HG03103 (cell line): ENCODE data around the gene RETSAT.

Experiments
- ATAC-seq: cut with Tn5 transposase; IDR thresholded peaks from one replicate; pipeline ENCODE4 v1.9.1; 2021; ENCODE audit warnings: low read depth; ENCODE audit not compliant: unreplicated experiment

Gene RETSAT

DNA sequence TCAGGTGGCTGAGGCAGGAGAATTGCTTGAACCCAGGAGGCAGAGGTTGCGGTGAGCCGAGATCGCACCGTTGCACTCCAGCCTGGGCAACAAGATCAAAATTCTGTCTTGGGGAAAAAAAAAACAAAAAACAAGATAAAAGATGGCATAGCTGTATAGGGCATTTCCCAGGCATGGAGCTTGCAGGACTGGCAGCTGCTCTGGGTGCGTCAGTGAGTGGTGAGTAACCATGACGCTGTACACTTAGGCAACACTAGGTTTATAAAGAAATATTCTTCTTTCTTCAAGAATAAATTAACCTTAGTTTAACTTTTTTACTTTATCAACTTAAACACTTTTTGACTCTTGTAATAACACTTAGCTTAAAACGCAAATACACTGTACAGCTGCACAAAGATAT is 41.9 kb downstream of the RETSAT start:
- no peak for ATAC-seq

DNA sequence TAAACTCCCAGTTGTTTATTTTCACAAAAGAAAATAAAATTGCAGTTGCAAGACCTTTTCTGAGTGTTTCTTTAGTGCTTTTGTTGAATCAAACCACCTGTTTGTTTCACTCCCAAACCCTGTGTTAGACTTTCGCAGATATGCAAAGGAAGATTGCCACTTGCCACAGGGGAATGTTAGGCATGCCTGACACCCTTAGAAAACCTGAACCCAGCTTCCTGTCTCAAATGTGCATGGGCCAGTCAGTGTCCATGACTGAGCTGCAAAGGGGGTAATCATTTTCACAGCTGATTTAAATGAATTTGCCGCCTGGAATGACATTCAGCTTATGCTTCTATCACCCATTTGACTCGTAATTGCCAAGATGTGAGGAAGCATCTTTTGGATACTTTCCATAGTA is 44.0 kb downstream of the RETSAT start:
- ATAC-seq: no peak

DNA sequence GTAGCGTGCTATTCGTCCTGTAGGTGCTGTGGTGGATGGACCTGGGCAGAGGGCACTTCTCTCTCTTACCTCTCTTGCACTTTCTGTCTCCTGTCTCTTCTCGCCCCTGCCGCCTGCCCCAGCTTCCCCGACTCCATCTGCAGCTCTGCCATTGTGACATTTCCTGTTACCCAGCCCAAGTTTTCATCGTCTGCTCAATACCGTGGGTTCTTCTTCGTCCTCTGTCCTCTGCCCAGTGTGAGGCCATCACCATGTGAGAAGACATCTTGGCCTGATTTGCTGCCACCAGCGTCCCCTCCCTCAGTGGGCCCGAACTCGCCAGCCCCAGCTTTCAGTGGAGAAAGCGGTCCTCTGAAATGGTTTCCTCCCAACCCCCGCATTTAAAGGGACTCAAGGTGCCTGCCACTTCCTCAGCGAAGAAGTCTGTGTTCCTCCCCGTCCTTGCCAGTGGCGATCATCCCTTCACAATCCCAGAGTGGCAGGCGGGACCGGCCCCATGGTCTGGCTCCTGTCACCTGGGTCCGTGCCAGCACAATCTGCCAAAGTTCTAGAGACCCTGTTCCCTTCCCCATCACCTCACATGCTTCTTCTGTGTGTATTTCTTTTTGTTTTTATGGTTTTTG is 44.5 kb downstream of the RETSAT start:
- no peak for ATAC-seq

DNA sequence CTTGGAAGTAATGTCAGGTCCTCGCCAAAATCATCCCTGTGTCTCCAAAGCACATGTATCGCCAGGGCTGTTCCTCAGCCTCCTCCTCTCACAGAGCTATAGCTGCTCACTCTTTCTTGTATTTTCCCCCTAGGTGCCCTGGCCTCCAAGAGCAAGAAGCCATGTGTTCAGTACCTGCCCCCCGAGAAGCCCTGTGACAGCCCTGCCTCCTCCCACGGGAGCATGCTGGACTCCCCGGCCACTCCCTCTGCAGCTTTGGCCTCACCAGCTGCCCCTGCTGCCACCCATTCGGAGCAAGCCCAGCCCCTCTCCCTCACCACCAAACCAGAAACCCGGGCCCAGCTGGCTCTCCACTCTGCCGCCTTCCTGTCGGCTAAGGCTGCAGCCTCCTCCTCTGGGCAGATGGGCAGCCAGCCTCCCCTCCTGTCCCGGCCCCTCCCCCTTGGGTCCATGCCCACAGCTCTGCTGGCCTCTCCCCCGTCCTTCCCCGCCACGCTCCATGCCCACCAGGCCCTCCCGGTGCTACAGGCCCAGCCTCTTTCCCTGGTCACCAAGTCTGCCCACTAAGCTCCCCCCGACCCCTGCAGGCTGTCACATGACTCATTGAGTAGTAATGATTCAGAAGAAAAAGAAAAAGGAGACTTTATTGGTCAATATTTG is 45.3 kb downstream of the RETSAT start:
- no peak for ATAC-seq

DNA sequence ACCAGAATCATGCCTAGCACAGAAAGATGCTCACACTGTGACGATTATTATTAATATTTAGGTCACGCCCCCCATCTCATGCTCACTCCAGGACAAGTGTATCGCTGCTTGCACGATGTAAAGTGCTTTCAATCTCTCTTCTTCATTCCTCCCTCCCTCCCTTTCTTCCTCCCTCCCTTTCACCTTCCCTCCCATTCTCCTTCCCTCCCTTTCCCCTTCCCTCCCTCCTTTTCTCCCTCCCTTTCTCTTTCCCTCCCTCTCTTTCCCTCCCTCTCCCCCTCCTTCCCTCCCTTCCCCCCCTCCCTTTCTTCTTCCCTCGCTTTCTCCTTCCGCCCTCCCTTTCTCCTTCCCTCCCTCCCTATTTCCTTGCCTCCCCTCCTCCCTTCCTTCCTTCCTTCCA is 46.1 kb downstream of the RETSAT start:
- no peak for ATAC-seq

GRCh38 chr2:85307527-85307897 is 46.8 kb downstream of the RETSAT start:
- no peak for ATAC-seq

DNA sequence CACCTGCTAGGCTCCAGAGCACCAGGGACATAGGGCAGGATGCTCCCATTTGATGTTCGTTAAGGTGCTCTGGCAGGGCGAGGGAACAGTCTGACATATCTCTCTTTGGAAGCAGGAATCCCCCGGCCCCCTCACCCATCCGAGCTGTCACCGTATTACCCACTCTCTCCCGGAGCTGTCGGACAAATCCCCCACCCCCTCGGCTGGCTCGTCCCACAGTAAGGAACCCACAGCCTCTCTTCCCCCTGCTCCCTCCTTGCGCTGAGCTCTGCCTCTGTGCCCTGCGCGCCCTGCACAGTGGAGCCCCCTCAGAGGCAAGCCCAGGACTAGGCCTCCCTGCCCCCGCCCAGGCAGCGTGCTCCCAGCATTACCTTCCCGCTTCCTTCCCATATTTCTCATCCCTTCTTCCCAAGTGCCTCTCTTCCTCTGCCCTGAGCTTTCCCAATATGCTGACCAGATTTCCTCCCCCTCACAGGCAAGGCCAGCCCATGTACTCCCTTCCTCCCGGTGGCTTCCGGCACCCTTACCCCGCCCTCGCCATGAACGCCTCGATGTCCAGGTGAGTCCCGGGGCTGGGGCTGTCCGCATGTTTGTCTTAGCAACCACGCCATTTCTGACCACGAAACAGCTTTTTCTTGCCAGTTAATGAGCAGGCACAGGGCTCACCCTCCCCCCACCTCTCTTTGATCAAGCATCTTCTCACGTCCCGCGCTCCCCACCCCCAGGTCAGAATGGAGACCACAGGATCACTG is 50.4 kb downstream of the RETSAT start:
- no peak for ATAC-seq

DNA sequence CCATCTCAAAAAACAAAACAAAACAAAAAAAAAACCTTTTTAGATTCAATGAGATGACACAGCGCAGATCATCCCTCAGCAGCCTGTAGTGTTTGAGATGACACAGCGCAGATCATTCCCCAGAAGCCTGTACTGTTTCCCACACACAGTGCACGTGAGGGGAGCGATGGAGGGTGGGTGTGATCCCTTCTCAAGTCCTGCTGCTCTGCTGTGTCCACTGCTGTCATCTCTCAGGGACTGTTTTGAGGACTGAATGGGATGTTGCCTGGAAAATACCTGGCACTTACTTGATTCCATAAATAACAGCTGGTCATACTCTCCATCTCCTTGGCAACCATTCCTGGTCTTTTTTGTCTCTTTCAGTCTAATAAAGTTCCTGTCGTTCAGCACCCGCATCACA is 52.2 kb downstream of the RETSAT start:
- ATAC-seq: no peak
